GM19438 (cell line): Measurements from ENCODE around the gene ASB15.

Source experiments
- ATAC-seq: cut with Tn5 transposase; IDR thresholded peaks from one replicate; pipeline ENCODE4 v1.9.1; 2021; ENCODE audit warnings: low read depth; ENCODE audit not compliant: unreplicated experiment

Gene ASB15

GRCh38 chr7:123661765-123662164 is 60.1 kb downstream of the ASB15 start:
- no peak for ATAC-seq

- ATAC-seq = no peak
Measured at GRCh38 chr7:123662293-123662692, 60.7 kb downstream of the ASB15 start.

GRCh38 chr7:123662755-123663154 is 61.1 kb downstream of the ASB15 start:
- no peak for ATAC-seq

- ATAC-seq = no peak
Measured at GRCh38 chr7:123663200-123663599, 61.6 kb downstream of the ASB15 start.

- ATAC-seq = no peak
Measured at GRCh38 chr7:123665157-123665556, 63.5 kb downstream of the ASB15 start.

GRCh38 chr7:123665896-123666295 is 64.3 kb downstream of the ASB15 start:
- ATAC-seq = no peak

GRCh38 chr7:123666492-123666891 is 64.9 kb downstream of the ASB15 start:
- ATAC-seq = no peak

GRCh38 chr7:123669485-123669884 is 67.9 kb downstream of the ASB15 start:
- no peak for ATAC-seq

GRCh38 chr7:123673137-123673732 is 71.6 kb downstream of the ASB15 start:
- no peak for ATAC-seq

GRCh38 chr7:123673752-123674398 is 72.3 kb downstream of the ASB15 start:
- ATAC-seq = no peak

- no peak for ATAC-seq
Measured at GRCh38 chr7:123674399-123675180, 73.0 kb downstream of the ASB15 start.

- ATAC-seq = no peak
Measured at GRCh38 chr7:123675181-123675473, 73.5 kb downstream of the ASB15 start.

GRCh38 chr7:123677061-123677715 is 75.6 kb downstream of the ASB15 start:
- ATAC-seq = no peak

- no peak for ATAC-seq
Measured at GRCh38 chr7:123679614-123680013, 78.0 kb downstream of the ASB15 start.

- ATAC-seq = no peak
Measured at GRCh38 chr7:123680580-123680979, 79.0 kb downstream of the ASB15 start.

GRCh38 chr7:123681561-123681960 is 79.9 kb downstream of the ASB15 start:
- ATAC-seq = no peak

GRCh38 chr7:123682690-123683089 is 81.1 kb downstream of the ASB15 start:
- ATAC-seq = peak; percentile 67

GRCh38 chr7:123687161-123687560 is 85.5 kb downstream of the ASB15 start:
- ATAC-seq = no peak

- no peak for ATAC-seq
Measured at GRCh38 chr7:123687727-123688126, 86.1 kb downstream of the ASB15 start.
